DOHH2 (cell line): Measurements from ENCODE around the gene CCDC40.

Source experiments
- H3F3A ChIP-seq: fragments of 200-600 bp; sonication (generic), shearing (Covaris generic); 2 replicates; pipeline ENCODE4 v1.6.0; 2016; ENCODE audit warnings: antibody characterized with exemption, mild to moderate bottlenecking; ENCODE audit not compliant: control insufficient read depth, insufficient read depth
- H3K27ac ChIP-seq: fragments of 200-600 bp; sonication (generic); 2 replicates; pipeline ENCODE4 v1.5.1; 2014; ENCODE audit warnings: low read depth, mild to moderate bottlenecking, low read length, moderate library complexity
- H3K27me3 ChIP-seq: fragments of 200-600 bp; sonication (generic); 2 replicates; pipeline ENCODE4 v1.6.1; 2014; ENCODE audit warnings: mild to moderate bottlenecking, low read length, mixed read lengths; ENCODE audit not compliant: control insufficient read depth
- H3K36me3 ChIP-seq: fragments of 200-600 bp; sonication (generic); 2 replicates; pipeline ENCODE4 v1.6.1; 2014; ENCODE audit warnings: mild to moderate bottlenecking, low read length, moderate library complexity, mixed read lengths; ENCODE audit not compliant: control insufficient read depth
- H3K4me1 ChIP-seq: fragments of 200-600 bp; sonication (generic); 2 replicates; pipeline ENCODE4 v1.6.1; 2014; ENCODE audit warnings: mild to moderate bottlenecking, low read length, mixed read lengths; ENCODE audit not compliant: control insufficient read depth
- H3K4me2 ChIP-seq: fragments of 200-600 bp; sonication (generic); 2 replicates; pipeline ENCODE4 v1.6.0; 2014; ENCODE audit warnings: mild to moderate bottlenecking, low read length, moderate library complexity
- H3K4me3 ChIP-seq: fragments of 200-600 bp; sonication (generic); 2 replicates; pipeline ENCODE4 v1.5.1; 2014; ENCODE audit warnings: mild to moderate bottlenecking, low read length, mixed read lengths
- H3K79me2 ChIP-seq: fragments of 200-600 bp; sonication (generic); 2 replicates; pipeline ENCODE4 v1.6.1; 2014; ENCODE audit warnings: mild to moderate bottlenecking, low read length, mixed read lengths; ENCODE audit not compliant: control insufficient read depth
- H3K9me2 ChIP-seq: fragments of 200-600 bp; sonication (generic); replicated peaks from 2 replicates; pipeline ENCODE4 v1.6.1; 2014; ENCODE audit warnings: mild to moderate bottlenecking, low read length, mixed read lengths; ENCODE audit not compliant: control insufficient read depth
- H3K9me3 ChIP-seq: fragments of 200-600 bp; sonication (generic); 2 replicates; pipeline ENCODE4 v1.6.1; 2014; ENCODE audit warnings: antibody characterized with exemption, low read length, mixed read lengths; ENCODE audit not compliant: control insufficient read depth, insufficient read depth
- H4K20me1 ChIP-seq: fragments of 200-600 bp; sonication (generic); 2 replicates; pipeline ENCODE4 v1.6.0; 2014; ENCODE audit warnings: low read depth, mild to moderate bottlenecking, antibody characterized with exemption, low read length, moderate library complexity; ENCODE audit not compliant: control insufficient read depth, insufficient read depth
- CTCF ChIP-seq: fragments of 200-600 bp; sonication (generic); IDR thresholded peaks from one replicate; pipeline ENCODE4 v1.5.1; 2014; ENCODE audit warnings: antibody characterized with exemption, mild to moderate bottlenecking, low read depth, low read length; ENCODE audit not compliant: poor library complexity, severe bottlenecking
- EZH2phosphoT487 ChIP-seq: fragments of 200-600 bp; sonication (generic); IDR thresholded peaks from 2 replicates; pipeline ENCODE4 v1.6.1; 2017; ENCODE audit warnings: borderline replicate concordance, mild to moderate bottlenecking, antibody characterized with exemption, low read length, moderate library complexity, mixed read lengths

The CCDC40 gene

GRCh38 chr17:80006339-80006720 is 30.1 kb upstream of the CCDC40 start:
- Histone ChIP-seq H3K9me2 (no peaks in the 10 kb centered on the region), H3K4me1 (no peaks in the 10 kb centered on the region), H3K79me2 (no peaks in the 10 kb centered on the region), H3F3A (no peaks in the 10 kb centered on the region), H3K27me3 (no peaks in the 10 kb centered on the region), H3K27ac (no peak overlapping the region), H4K20me1 (no peaks in the 10 kb centered on the region), H3K36me3 (no peaks in the 10 kb centered on the region), H3K9me3 (no peaks in the 10 kb centered on the region), H3K4me3 (no peak overlapping the region), H3K4me2 (no peak overlapping the region)
- TF ChIP-seq EZH2phosphoT487 = no peak
- no peak for TF ChIP-seq CTCF

- Histone ChIP-seq H3K27me3 (no peaks in the 10 kb centered on the region), H3K9me2 (no peaks in the 10 kb centered on the region), H3K36me3 (no peaks in the 10 kb centered on the region), H3K27ac (no peak overlapping the region), H4K20me1 (no peaks in the 10 kb centered on the region), H3F3A (no peaks in the 10 kb centered on the region), H3K79me2 (no peaks in the 10 kb centered on the region), H3K4me2 (no peak overlapping the region), H3K4me1 (no peaks in the 10 kb centered on the region), H3K4me3 (no peak overlapping the region), H3K9me3 (no peaks in the 10 kb centered on the region)
- TF ChIP-seq CTCF (no peak), EZH2phosphoT487 (no peak)
Measured at GRCh38 chr17:80006811-80007752, 29.4 kb upstream of the CCDC40 start.

- TF ChIP-seq CTCF = no peak
- TF ChIP-seq EZH2phosphoT487 = no peak
- Histone ChIP-seq H3K36me3 (no peaks in the 10 kb centered on the region), H3K4me1 (no peaks in the 10 kb centered on the region), H3K27me3 (no peaks in the 10 kb centered on the region), H3K79me2 (no peaks in the 10 kb centered on the region), H3K4me3 (no peak overlapping the region), H3K9me3 (no peaks in the 10 kb centered on the region), H4K20me1 (no peaks in the 10 kb centered on the region), H3K27ac (no peak overlapping the region), H3F3A (no peaks in the 10 kb centered on the region), H3K9me2 (no peaks in the 10 kb centered on the region), H3K4me2 (no peak overlapping the region)
Measured at GRCh38 chr17:80007939-80008338, 28.5 kb upstream of the CCDC40 start.
